ENCODE data around the gene ZNF778.

ZNF778 gene

GRCh38 chr16:89170346-89171215, 46.9 kb upstream of the ZNF778 start:
- no peak for DNase-seq
- Histone ChIP-seq H2BK12ac (ENCODE audit: low read length in 2 of 2) (no peak overlapping the region), H3K14ac (ENCODE audit: low read length in 2 of 2) (peak overlapping the region in 1 of 2 experiments; percentile 3), H2AK5ac (ENCODE audit: low read length, severe bottlenecking) (no peak overlapping the region), H4K8ac (ENCODE audit: low read length) (no peak overlapping the region), H3K4ac (ENCODE audit: low read depth in 1 of 2, low read length in 2 of 2) (no peak overlapping the region), H3K18ac (ENCODE audit: low read depth in 1 of 2, low read length in 2 of 2) (peak overlapping the region; percentile 25 to 47), H3K4me3 (ENCODE audit: insufficient read depth in 1 of 2, low read depth in 1 of 2, low read length in 2 of 2) (peak overlapping the region in 1 of 2 experiments; percentile 8), H3K27me3 (ENCODE audit: control insufficient read depth in 1 of 2, insufficient read depth in 1 of 2, low read length in 2 of 2) (peaks cover 32 to 72% of the 10 kb centered on the region in 2 experiments), H3K4me2 (ENCODE audit: low read length, poor library complexity, severe bottlenecking) (peak overlapping the region; percentile 73), H4K91ac (ENCODE audit: low read length) (no peak overlapping the region), H3K79me1 (replicated peaks; ENCODE audit: low read length, poor library complexity, severe bottlenecking) (no peaks in the 10 kb centered on the region), H3K23ac (ENCODE audit: low read length in 2 of 2) (peak overlapping the region in 1 of 2 experiments; percentile 4), H2BK5ac (ENCODE audit: low read depth, low read length, poor library complexity, severe bottlenecking) (no peak overlapping the region), H3K9ac (ENCODE audit: low read length) (no peak overlapping the region), H3K27ac (ENCODE audit: low read length, poor library complexity, severe bottlenecking) (no peak overlapping the region), H3K9me3 (ENCODE audit: control insufficient read depth, low read length) (no peaks in the 10 kb centered on the region), H3K36me3 (ENCODE audit: control insufficient read depth in 1 of 2, insufficient read depth in 2 of 2, low read depth in 1 of 2, low read length in 2 of 2) (no peaks in the 10 kb centered on the region), H2BK120ac (ENCODE audit: low read depth, low read length) (no peak overlapping the region), H2AFZ (ENCODE audit: low read depth, low read length) (no peak overlapping the region), H3K4me1 (ENCODE audit: control insufficient read depth, insufficient read depth, low read depth, low read length) (peaks cover 26% of the 10 kb centered on the region), H2BK15ac (ENCODE audit: low read depth, poor library complexity, severe bottlenecking) (no peak overlapping the region)
- WGBS: 27% methylated on average over 30 of the region's 34 CpGs

- Histone ChIP-seq H3K4ac (ENCODE audit: low read depth in 1 of 2, low read length in 2 of 2) (no peak within 1 kb of the TSS), H3K23ac (ENCODE audit: low read length in 2 of 2) (peak within 1 kb of the TSS in 1 of 2 experiments; percentile 4), H3K36me3 (ENCODE audit: control insufficient read depth in 1 of 2, insufficient read depth in 2 of 2, low read depth in 1 of 2, low read length in 2 of 2) (no peaks in the 10 kb centered on the region), H2BK120ac (ENCODE audit: low read depth, low read length) (no peak within 1 kb of the TSS), H3K9ac (ENCODE audit: low read length) (no peak within 1 kb of the TSS), H3K79me1 (replicated peaks; ENCODE audit: low read length, poor library complexity, severe bottlenecking) (no peaks in the 10 kb centered on the region), H3K18ac (ENCODE audit: low read depth in 1 of 2, low read length in 2 of 2) (peak within 1 kb of the TSS; percentile 25 to 47), H2BK15ac (ENCODE audit: low read depth, poor library complexity, severe bottlenecking) (peak within 1 kb of the TSS; percentile 45), H3K27me3 (ENCODE audit: control insufficient read depth in 1 of 2, insufficient read depth in 1 of 2, low read length in 2 of 2) (peaks cover 32 to 80% of the 10 kb centered on the region in 2 experiments), H3K4me2 (ENCODE audit: low read length, poor library complexity, severe bottlenecking) (peak within 1 kb of the TSS; percentile 73), H4K8ac (ENCODE audit: low read length) (no peak within 1 kb of the TSS), H3K4me1 (ENCODE audit: control insufficient read depth, insufficient read depth, low read depth, low read length) (peaks cover 29% of the 10 kb centered on the region), H2BK5ac (ENCODE audit: low read depth, low read length, poor library complexity, severe bottlenecking) (no peak within 1 kb of the TSS), H3K4me3 (ENCODE audit: insufficient read depth in 1 of 2, low read depth in 1 of 2, low read length in 2 of 2) (peak within 1 kb of the TSS in 1 of 2 experiments; percentile 8), H2AK5ac (ENCODE audit: low read length, severe bottlenecking) (no peak within 1 kb of the TSS), H2AFZ (ENCODE audit: low read depth, low read length) (peak within 1 kb of the TSS; percentile 8), H4K91ac (ENCODE audit: low read length) (peak within 1 kb of the TSS; percentile 8), H3K9me3 (ENCODE audit: control insufficient read depth, low read length) (no peaks in the 10 kb centered on the region), H3K27ac (ENCODE audit: low read length, poor library complexity, severe bottlenecking) (no peak within 1 kb of the TSS), H2BK12ac (ENCODE audit: low read length in 2 of 2) (no peak within 1 kb of the TSS), H3K14ac (ENCODE audit: low read length in 2 of 2) (peak within 1 kb of the TSS in 1 of 2 experiments; percentile 3)
- DNase-seq: peak; percentile 85
- WGBS: 11% methylated on average over 53 of the region's 74 CpGs
Measured at GRCh38 chr16:89171216-89172170, 46.0 kb upstream of the ZNF778 start, which contains the start of gene CDH15. Gene CDH15, plus strand, starts transcription at chr16:89171748. Its CDS starts 84 bp downstream, at chr16:89171832.

GRCh38 chr16:89172171-89172527, 45.4 kb upstream of the ZNF778 start:
- Histone ChIP-seq H3K9me3 (ENCODE audit: control insufficient read depth, low read length) (no peaks in the 10 kb centered on the region), H3K9ac (ENCODE audit: low read length) (no peak overlapping the region), H4K91ac (ENCODE audit: low read length) (no peak overlapping the region), H2BK5ac (ENCODE audit: low read depth, low read length, poor library complexity, severe bottlenecking) (no peak overlapping the region), H4K8ac (ENCODE audit: low read length) (no peak overlapping the region), H3K4me1 (ENCODE audit: control insufficient read depth, insufficient read depth, low read depth, low read length) (peaks cover 28% of the 10 kb centered on the region), H3K18ac (ENCODE audit: low read depth in 1 of 2, low read length in 2 of 2) (no peak overlapping the region), H2BK120ac (ENCODE audit: low read depth, low read length) (no peak overlapping the region), H2AK5ac (ENCODE audit: low read length, severe bottlenecking) (no peak overlapping the region), H3K23ac (ENCODE audit: low read length in 2 of 2) (no peak overlapping the region), H3K79me1 (replicated peaks; ENCODE audit: low read length, poor library complexity, severe bottlenecking) (no peaks in the 10 kb centered on the region), H3K4me3 (ENCODE audit: insufficient read depth in 1 of 2, low read depth in 1 of 2, low read length in 2 of 2) (no peak overlapping the region), H2BK12ac (ENCODE audit: low read length in 2 of 2) (no peak overlapping the region), H3K4ac (ENCODE audit: low read depth in 1 of 2, low read length in 2 of 2) (no peak overlapping the region), H3K36me3 (ENCODE audit: control insufficient read depth in 1 of 2, insufficient read depth in 2 of 2, low read depth in 1 of 2, low read length in 2 of 2) (no peaks in the 10 kb centered on the region), H3K27me3 (ENCODE audit: control insufficient read depth in 1 of 2, insufficient read depth in 1 of 2, low read length in 2 of 2) (peaks cover 27 to 78% of the 10 kb centered on the region in 2 experiments), H3K14ac (ENCODE audit: low read length in 2 of 2) (no peak overlapping the region), H3K27ac (ENCODE audit: low read length, poor library complexity, severe bottlenecking) (no peak overlapping the region), H2AFZ (ENCODE audit: low read depth, low read length) (no peak overlapping the region), H3K4me2 (ENCODE audit: low read length, poor library complexity, severe bottlenecking) (no peak overlapping the region), H2BK15ac (ENCODE audit: low read depth, poor library complexity, severe bottlenecking) (no peak overlapping the region)
- DNase-seq: no peak
- WGBS: 88% methylated on average over 8 of the region's 11 CpGs
